HepG2 (cell line): Measurements from ENCODE around the gene SRBD1.

Source experiments
- CREB1 ChIP-seq, 2 experiments: fragments of 450-650 bp in 1 of 2; IDR thresholded peaks; 2 replicates each; pipeline ENCODE4 v1.6.1; 2016 to 2017; ENCODE audit warnings: control low read depth in 1 of 2, mild to moderate bottlenecking in 1 of 2, missing compliant biosample characterization in 1 of 2, missing genetic modification characterization in 1 of 2
- MYC ChIP-seq: sonication (generic); formaldehyde crosslinking; IDR thresholded peaks from 2 replicates; pipeline ENCODE4 v1.9.0; 2021; ENCODE audit warnings: missing genetic modification reagents, borderline replicate concordance
- PHF8 ChIP-seq: sonication (generic); formaldehyde crosslinking; IDR thresholded peaks from 2 replicates; pipeline ENCODE4 v1.5.0; 2020; ENCODE audit warnings: missing genetic modification reagents
- POLR2AphosphoS2 ChIP-seq: IDR thresholded peaks from 2 replicates; pipeline ENCODE4 v1.6.1; 2011; ENCODE audit warnings: low read depth, low read length, improper control_type of control experiment
- POLR2AphosphoS5 ChIP-seq: IDR thresholded peaks from 2 replicates; pipeline ENCODE4 v1.6.1; 2012; ENCODE audit warnings: low read depth, low read length
- ZNF501 ChIP-seq: sonication (generic); formaldehyde crosslinking; IDR thresholded peaks from 2 replicates; pipeline ENCODE4 v1.5.1; 2020; ENCODE audit warnings: mild to moderate bottlenecking, moderate library complexity, missing genetic modification reagents
- ZNF660 ChIP-seq: sonication (generic); formaldehyde crosslinking; IDR thresholded peaks from 2 replicates; pipeline ENCODE4 v1.5.1; 2020; ENCODE audit warnings: mild to moderate bottlenecking, low read depth, missing genetic modification reagents, borderline replicate concordance
- ZNF775 ChIP-seq: sonication (generic); formaldehyde crosslinking; IDR thresholded peaks from 2 replicates; pipeline ENCODE4 v1.4.0; 2020; ENCODE audit warnings: missing genetic modification reagents, mild to moderate bottlenecking, moderate library complexity, borderline replicate concordance
- TF ChIP-seq, protein P1 (sequence below): sonication (generic); formaldehyde crosslinking; IDR thresholded peaks from 2 replicates; pipeline ENCODE4 v1.5.0; 2020; ENCODE audit warnings: mild to moderate bottlenecking, missing genetic modification reagents, moderate library complexity
- TF ChIP-seq, protein P2 (sequence below): sonication (generic); formaldehyde crosslinking; IDR thresholded peaks from 2 replicates; pipeline ENCODE4 v1.4.0; 2020; ENCODE audit warnings: missing genetic modification reagents
- TF ChIP-seq, protein P3 (sequence below): sonication (generic); formaldehyde crosslinking; IDR thresholded peaks from 2 replicates; pipeline ENCODE4 v1.5.1; 2020; ENCODE audit warnings: missing genetic modification reagents, mild to moderate bottlenecking, borderline replicate concordance
- TF ChIP-seq, protein P4 (sequence below): sonication (generic); formaldehyde crosslinking; IDR thresholded peaks from 2 replicates; pipeline ENCODE4 v1.4.0; 2020; ENCODE audit warnings: mild to moderate bottlenecking, missing genetic modification reagents
- TF ChIP-seq, protein P5 (sequence below): sonication (generic); formaldehyde crosslinking; IDR thresholded peaks from 2 replicates; pipeline ENCODE4 v1.8.1; 2022; ENCODE audit warnings: mild to moderate bottlenecking, missing genetic modification reagents

DNA sequence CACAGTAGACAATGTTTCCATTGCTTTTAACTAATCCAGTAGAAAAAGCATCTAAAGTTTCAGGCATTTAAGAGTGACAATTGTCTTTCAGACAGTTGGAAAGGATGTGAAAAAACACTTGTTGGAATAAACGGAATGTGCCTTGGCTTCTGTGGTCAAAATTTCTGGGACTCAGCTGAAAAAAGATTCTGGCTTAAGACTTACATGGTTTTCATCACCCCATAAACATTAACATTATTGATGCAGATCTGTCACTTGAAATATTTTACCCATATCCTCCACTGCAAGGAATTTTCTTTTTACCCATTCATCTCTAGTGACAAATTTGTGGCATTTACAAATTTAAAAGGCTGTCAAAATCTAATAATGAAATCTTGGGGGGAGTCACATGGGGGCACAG is 166.0 kb downstream of the SRBD1 start:
- TF ChIP-seq MYC (CRISPR knock-in tag) (no peak), POLR2AphosphoS5 (no peak), ZNF660 (CRISPR knock-in tag) (no peak), POLR2AphosphoS2 (no peak), CREB1 (IDR thresholded peaks at IDR 0.05) (no peak), CREB1 (CRISPR knock-in tag; IDR thresholded peaks at IDR 0.05) (no peak), ZNF775 (CRISPR knock-in tag) (no peak), ZNF501 (CRISPR knock-in tag) (no peak), PHF8 (CRISPR knock-in tag) (no peak)
- TF ChIP-seq, protein P1, sequence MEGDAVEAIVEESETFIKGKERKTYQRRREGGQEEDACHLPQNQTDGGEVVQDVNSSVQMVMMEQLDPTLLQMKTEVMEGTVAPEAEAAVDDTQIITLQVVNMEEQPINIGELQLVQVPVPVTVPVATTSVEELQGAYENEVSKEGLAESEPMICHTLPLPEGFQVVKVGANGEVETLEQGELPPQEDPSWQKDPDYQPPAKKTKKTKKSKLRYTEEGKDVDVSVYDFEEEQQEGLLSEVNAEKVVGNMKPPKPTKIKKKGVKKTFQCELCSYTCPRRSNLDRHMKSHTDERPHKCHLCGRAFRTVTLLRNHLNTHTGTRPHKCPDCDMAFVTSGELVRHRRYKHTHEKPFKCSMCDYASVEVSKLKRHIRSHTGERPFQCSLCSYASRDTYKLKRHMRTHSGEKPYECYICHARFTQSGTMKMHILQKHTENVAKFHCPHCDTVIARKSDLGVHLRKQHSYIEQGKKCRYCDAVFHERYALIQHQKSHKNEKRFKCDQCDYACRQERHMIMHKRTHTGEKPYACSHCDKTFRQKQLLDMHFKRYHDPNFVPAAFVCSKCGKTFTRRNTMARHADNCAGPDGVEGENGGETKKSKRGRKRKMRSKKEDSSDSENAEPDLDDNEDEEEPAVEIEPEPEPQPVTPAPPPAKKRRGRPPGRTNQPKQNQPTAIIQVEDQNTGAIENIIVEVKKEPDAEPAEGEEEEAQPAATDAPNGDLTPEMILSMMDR (CRISPR knock-in tag) = no peak
- TF ChIP-seq, protein P2, sequence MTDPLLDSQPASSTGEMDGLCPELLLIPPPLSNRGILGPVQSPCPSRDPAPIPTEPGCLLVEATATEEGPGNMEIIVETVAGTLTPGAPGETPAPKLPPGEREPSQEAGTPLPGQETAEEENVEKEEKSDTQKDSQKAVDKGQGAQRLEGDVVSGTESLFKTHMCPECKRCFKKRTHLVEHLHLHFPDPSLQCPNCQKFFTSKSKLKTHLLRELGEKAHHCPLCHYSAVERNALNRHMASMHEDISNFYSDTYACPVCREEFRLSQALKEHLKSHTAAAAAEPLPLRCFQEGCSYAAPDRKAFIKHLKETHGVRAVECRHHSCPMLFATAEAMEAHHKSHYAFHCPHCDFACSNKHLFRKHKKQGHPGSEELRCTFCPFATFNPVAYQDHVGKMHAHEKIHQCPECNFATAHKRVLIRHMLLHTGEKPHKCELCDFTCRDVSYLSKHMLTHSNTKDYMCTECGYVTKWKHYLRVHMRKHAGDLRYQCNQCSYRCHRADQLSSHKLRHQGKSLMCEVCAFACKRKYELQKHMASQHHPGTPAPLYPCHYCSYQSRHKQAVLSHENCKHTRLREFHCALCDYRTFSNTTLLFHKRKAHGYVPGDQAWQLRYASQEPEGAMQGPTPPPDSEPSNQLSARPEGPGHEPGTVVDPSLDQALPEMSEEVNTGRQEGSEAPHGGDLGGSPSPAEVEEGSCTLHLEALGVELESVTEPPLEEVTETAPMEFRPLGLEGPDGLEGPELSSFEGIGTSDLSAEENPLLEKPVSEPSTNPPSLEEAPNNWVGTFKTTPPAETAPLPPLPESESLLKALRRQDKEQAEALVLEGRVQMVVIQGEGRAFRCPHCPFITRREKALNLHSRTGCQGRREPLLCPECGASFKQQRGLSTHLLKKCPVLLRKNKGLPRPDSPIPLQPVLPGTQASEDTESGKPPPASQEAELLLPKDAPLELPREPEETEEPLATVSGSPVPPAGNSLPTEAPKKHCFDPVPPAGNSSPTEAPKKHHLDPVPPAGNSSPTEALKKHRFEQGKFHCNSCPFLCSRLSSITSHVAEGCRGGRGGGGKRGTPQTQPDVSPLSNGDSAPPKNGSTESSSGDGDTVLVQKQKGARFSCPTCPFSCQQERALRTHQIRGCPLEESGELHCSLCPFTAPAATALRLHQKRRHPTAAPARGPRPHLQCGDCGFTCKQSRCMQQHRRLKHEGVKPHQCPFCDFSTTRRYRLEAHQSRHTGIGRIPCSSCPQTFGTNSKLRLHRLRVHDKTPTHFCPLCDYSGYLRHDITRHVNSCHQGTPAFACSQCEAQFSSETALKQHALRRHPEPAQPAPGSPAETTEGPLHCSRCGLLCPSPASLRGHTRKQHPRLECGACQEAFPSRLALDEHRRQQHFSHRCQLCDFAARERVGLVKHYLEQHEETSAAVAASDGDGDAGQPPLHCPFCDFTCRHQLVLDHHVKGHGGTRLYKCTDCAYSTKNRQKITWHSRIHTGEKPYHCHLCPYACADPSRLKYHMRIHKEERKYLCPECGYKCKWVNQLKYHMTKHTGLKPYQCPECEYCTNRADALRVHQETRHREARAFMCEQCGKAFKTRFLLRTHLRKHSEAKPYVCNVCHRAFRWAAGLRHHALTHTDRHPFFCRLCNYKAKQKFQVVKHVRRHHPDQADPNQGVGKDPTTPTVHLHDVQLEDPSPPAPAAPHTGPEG = no peak
- TF ChIP-seq, protein P3, sequence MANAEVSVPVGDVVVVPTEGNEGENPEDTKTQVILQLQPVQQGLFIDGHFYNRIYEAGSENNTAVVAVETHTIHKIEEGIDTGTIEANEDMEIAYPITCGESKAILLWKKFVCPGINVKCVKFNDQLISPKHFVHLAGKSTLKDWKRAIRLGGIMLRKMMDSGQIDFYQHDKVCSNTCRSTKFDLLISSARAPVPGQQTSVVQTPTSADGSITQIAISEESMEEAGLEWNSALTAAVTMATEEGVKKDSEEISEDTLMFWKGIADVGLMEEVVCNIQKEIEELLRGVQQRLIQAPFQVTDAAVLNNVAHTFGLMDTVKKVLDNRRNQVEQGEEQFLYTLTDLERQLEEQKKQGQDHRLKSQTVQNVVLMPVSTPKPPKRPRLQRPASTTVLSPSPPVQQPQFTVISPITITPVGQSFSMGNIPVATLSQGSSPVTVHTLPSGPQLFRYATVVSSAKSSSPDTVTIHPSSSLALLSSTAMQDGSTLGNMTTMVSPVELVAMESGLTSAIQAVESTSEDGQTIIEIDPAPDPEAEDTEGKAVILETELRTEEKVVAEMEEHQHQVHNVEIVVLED (CRISPR knock-in tag) = no peak
- TF ChIP-seq, protein P4, sequence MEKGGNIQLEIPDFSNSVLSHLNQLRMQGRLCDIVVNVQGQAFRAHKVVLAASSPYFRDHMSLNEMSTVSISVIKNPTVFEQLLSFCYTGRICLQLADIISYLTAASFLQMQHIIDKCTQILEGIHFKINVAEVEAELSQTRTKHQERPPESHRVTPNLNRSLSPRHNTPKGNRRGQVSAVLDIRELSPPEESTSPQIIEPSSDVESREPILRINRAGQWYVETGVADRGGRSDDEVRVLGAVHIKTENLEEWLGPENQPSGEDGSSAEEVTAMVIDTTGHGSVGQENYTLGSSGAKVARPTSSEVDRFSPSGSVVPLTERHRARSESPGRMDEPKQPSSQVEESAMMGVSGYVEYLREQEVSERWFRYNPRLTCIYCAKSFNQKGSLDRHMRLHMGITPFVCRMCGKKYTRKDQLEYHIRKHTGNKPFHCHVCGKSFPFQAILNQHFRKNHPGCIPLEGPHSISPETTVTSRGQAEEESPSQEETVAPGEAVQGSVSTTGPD (CRISPR knock-in tag) = no peak
- TF ChIP-seq, protein P5, sequence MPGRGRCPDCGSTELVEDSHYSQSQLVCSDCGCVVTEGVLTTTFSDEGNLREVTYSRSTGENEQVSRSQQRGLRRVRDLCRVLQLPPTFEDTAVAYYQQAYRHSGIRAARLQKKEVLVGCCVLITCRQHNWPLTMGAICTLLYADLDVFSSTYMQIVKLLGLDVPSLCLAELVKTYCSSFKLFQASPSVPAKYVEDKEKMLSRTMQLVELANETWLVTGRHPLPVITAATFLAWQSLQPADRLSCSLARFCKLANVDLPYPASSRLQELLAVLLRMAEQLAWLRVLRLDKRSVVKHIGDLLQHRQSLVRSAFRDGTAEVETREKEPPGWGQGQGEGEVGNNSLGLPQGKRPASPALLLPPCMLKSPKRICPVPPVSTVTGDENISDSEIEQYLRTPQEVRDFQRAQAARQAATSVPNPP (CRISPR knock-in tag) = no peak
